ENCODE data around the gene RTN4RL1.
"Not testable (repeated sequence)": the region's sequence is repeated elsewhere in the genome, so short reads cannot be mapped to it uniquely, and the experiment has no call there.

The RTN4RL1 gene

GRCh38 chr17:2023692-2024571, 1.2 kb downstream of the RTN4RL1 start:
- no peak for DNase-seq (ENCODE audit: low read depth)

GRCh38 chr17:2023256-2023655, 1.9 kb downstream of the RTN4RL1 start:
- DNase-seq (ENCODE audit: low read depth): no peak

- DNase-seq (ENCODE audit: low read depth): no peak
Observed at GRCh38 chr17:2022647-2023240, 2.4 kb downstream of the RTN4RL1 start.

- no peak for DNase-seq (ENCODE audit: low read depth)
Observed at GRCh38 chr17:2020721-2021120, 4.4 kb downstream of the RTN4RL1 start.

- no peak for DNase-seq (ENCODE audit: low read depth)
Observed at GRCh38 chr17:2019723-2020122, 5.4 kb downstream of the RTN4RL1 start.

GRCh38 chr17:2018716-2019510, 6.2 kb downstream of the RTN4RL1 start:
- DNase-seq (ENCODE audit: low read depth): no peak

GRCh38 chr17:2017274-2017941, 7.7 kb downstream of the RTN4RL1 start:
- DNase-seq (ENCODE audit: low read depth): no peak

GRCh38 chr17:2016494-2016893, 8.6 kb downstream of the RTN4RL1 start:
- no peak for DNase-seq (ENCODE audit: low read depth)

GRCh38 chr17:2015314-2015713, 9.8 kb downstream of the RTN4RL1 start:
- DNase-seq (ENCODE audit: low read depth): no peak

GRCh38 chr17:2013994-2014317, 11.2 kb downstream of the RTN4RL1 start:
- no peak for DNase-seq (ENCODE audit: low read depth)

- DNase-seq (ENCODE audit: low read depth): not testable (repeated sequence)
Observed at GRCh38 chr17:2013220-2013993, 11.7 kb downstream of the RTN4RL1 start.

GRCh38 chr17:2012499-2012898, 12.6 kb downstream of the RTN4RL1 start:
- no peak for DNase-seq (ENCODE audit: low read depth)

GRCh38 chr17:2011411-2012371, 13.4 kb downstream of the RTN4RL1 start:
- DNase-seq (ENCODE audit: low read depth): no peak

GRCh38 chr17:2009737-2010136, 15.4 kb downstream of the RTN4RL1 start:
- DNase-seq (ENCODE audit: low read depth): no peak

- no peak for DNase-seq (ENCODE audit: low read depth)
Observed at GRCh38 chr17:2008332-2009126, 16.6 kb downstream of the RTN4RL1 start.

GRCh38 chr17:2004435-2004952, 20.6 kb downstream of the RTN4RL1 start:
- no peak for DNase-seq (ENCODE audit: low read depth)

- DNase-seq (ENCODE audit: low read depth): no peak
Observed at GRCh38 chr17:2003525-2003924, 21.6 kb downstream of the RTN4RL1 start.

- DNase-seq (ENCODE audit: low read depth): no peak
Observed at GRCh38 chr17:2002767-2003329, 22.3 kb downstream of the RTN4RL1 start.
